MM.1S (cell line): ENCODE results near the gene ILF2.

Experiments used
- CTCF ChIP-seq: fragments of 300-600 bp; sonication (generic); IDR thresholded peaks from 2 replicates; pipeline ENCODE4 v1.5.1; 2016; ENCODE audit warnings: antibody characterized with exemption, low read length, mixed read lengths
- EZH2 ChIP-seq: fragments of 300-600 bp; sonication (generic); optimal IDR thresholded peaks from 2 replicates; pipeline ENCODE3; 2017; ENCODE audit warnings: low read depth, mild to moderate bottlenecking, antibody characterized with exemption, low read length, mixed read lengths
- EZH2phosphoT487 ChIP-seq: fragments of 300-600 bp; sonication (generic); IDR thresholded peaks from 2 replicates; pipeline ENCODE4 v1.6.1; 2018; ENCODE audit warnings: antibody characterized with exemption, low read length

- no peak for TF ChIP-seq CTCF
- TF ChIP-seq EZH2 = no peak
- TF ChIP-seq EZH2phosphoT487 = no peak
Observed at GRCh38 chr1:153649863-153650235, 20.9 kb downstream of the ILF2 start.
